ENCODE measurements around the gene ZNF430.
A peak's percentile ranks its signal among the peaks of the same experiment; 100 is the strongest.
"Not testable (repeated sequence)": the region's sequence is repeated elsewhere in the genome, so short reads cannot be mapped to it uniquely, and the experiment has no call there.

Gene ZNF430

DNA sequence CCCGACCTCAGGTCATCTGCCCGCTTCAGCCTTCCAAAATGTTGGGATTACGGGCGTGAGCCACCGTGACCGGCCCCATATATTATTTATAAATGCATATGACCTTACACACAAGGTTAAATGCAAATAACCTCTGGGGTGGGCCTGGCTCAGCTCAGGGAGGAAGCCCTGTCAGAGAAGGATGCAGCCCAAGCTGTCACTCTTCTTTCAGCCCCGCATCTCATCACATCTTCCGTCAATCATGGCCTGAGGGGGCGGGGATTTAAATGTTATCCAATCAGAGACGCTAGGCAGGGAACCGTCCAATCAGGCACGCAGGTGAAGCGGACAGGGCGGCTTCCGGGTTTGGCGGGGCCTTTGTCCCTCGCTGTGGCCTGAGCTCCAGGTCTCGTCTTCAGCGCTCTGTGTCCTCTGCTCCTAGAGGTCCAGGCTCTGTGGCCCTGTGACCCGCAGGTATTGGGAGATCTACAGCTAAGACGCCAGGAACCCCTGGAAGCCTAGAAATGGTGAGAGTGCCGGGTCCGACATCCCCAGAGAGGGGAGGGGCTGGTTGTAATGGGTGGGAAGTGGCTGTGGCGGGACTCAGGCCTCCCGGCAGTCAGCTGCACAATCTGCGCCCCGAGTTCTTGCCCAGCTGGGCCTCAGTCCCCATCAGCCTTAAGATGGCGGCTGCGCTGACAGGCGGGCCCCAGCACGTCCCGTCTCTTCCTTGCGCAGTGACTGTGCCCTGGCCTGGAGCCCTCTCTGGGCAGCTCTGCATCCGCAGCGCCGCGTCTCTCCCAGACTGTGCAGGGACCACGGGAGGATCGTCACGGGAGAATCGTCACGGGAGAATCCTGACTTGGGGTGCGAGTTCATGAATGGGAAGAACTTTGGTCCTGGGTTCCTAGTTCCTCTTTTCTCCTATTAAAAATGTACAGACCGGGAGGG, at the start of gene ZNF430:
Gene ZNF430, plus strand, starts transcription at position 360 of the 930 bp plus-strand sequence. Its CDS starts 144 bp downstream, at position 504.
- peak; percentile 79 to 84 (median 81) for DNase-seq (ENCODE audit: low read depth in 2 of 3, low spot score in 2 of 3)

- not testable (repeated sequence) for DNase-seq (ENCODE audit: low read depth in 2 of 3, low spot score in 2 of 3)
Observed at GRCh38 chr19:20992788-20993187, 27.7 kb upstream of the ZNF430 start.

GRCh38 chr19:20999731-21000352, 20.6 kb upstream of the ZNF430 start:
- DNase-seq (ENCODE audit: low read depth in 2 of 3, low spot score in 2 of 3) = peak; percentile 44 to 71 (median 59)

- DNase-seq (ENCODE audit: low read depth in 2 of 3, low spot score in 2 of 3) = peak in 1 of 3 experiments; percentile 3
Observed at GRCh38 chr19:21021238-21021637, 781 bp downstream of the ZNF430 start.

GRCh38 chr19:21022996-21023395, 2.5 kb downstream of the ZNF430 start:
- peak in 1 of 3 experiments; percentile 13 for DNase-seq (ENCODE audit: low read depth in 2 of 3, low spot score in 2 of 3)

GRCh38 chr19:21023901-21024300, 3.4 kb downstream of the ZNF430 start:
- DNase-seq (ENCODE audit: low read depth in 2 of 3, low spot score in 2 of 3) = no peak

- no peak for DNase-seq (ENCODE audit: low read depth in 2 of 3, low spot score in 2 of 3)
Observed at GRCh38 chr19:21028969-21029268, 8.5 kb downstream of the ZNF430 start.

- DNase-seq (ENCODE audit: low read depth in 2 of 3, low spot score in 2 of 3) = no peak
Observed at GRCh38 chr19:21045028-21045427, 24.6 kb downstream of the ZNF430 start.

GRCh38 chr19:21046489-21046888, 26.0 kb downstream of the ZNF430 start:
- DNase-seq (ENCODE audit: low read depth in 2 of 3, low spot score in 2 of 3) = no peak

DNA sequence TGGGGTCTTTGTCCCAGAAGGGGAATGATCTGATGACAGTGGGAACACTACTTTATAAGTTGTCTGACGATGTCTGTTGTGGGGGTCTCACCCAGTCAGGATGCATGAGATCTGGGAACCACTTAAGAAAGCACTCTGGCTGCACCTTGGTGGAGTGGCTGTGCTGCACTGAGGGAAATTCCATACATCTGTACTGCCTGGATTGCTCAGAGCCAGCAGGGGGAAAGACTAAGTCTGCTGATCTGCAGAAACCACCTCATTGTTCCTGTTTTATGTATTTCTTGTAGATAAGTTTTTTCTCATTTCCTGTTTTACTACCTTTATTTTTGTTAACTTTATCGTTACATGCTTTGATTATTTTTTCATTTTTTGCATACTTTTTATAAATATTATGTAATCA, 27.3 kb downstream of the ZNF430 start:
- no peak for DNase-seq (ENCODE audit: low read depth in 2 of 3, low spot score in 2 of 3)

DNA sequence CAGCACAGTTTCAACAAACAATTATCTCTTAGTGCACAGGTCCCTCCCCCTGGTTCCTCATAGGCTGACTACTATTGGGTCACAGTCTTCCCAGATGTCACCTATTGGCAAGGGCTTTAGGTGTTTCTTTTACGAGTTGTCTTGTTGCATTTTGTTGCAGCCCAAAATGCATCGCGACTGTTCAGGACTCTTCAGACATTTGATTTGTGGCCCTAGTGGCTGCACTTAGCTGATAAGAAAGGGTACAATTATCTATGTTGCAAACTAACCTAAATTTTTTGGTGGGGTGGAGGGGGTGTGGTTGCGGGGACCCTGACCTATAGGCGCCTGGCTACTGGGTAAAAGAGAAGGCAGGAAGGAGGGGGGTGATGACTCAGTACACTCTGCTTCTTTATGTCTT, 32.4 kb downstream of the ZNF430 start:
- no peak for DNase-seq (ENCODE audit: low read depth in 2 of 3, low spot score in 2 of 3)

- no peak for DNase-seq (ENCODE audit: low read depth in 2 of 3, low spot score in 2 of 3)
Observed at GRCh38 chr19:21065336-21065735, 44.9 kb downstream of the ZNF430 start.

GRCh38 chr19:21082011-21082975, 61.8 kb downstream of the ZNF430 start, which contains the start of gene ZNF714:
TSS of gene ZNF714 (plus strand) at chr19:21082203. CDS start at chr19:21098269, 16,066 bp downstream.
- peak; percentile 7 to 69 (median 60) for DNase-seq (ENCODE audit: low read depth in 2 of 3, low spot score in 2 of 3)

GRCh38 chr19:21084343-21084742, 63.9 kb downstream of the ZNF430 start:
- no peak for DNase-seq (ENCODE audit: low read depth in 2 of 3, low spot score in 2 of 3)

DNA sequence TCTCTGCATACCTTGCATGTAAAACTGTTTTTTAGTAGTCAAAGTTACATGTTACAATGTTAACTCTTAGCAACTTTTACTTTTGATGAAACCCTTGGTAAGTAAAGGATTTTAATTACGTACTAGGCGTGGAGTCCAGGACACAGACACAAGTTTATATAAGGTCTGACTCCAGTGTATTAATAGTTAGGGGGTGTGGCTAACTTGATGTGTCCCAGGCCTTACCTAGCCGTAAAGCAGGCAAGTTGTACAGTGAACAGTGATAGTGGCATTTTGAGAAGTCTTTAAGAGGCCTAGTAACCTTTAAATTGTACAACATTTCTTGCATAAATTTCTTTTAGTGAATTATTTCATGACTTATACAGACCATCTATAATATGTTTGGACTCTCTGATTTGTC, 67.4 kb downstream of the ZNF430 start:
- DNase-seq (ENCODE audit: low read depth in 2 of 3, low spot score in 2 of 3) = no peak

DNA sequence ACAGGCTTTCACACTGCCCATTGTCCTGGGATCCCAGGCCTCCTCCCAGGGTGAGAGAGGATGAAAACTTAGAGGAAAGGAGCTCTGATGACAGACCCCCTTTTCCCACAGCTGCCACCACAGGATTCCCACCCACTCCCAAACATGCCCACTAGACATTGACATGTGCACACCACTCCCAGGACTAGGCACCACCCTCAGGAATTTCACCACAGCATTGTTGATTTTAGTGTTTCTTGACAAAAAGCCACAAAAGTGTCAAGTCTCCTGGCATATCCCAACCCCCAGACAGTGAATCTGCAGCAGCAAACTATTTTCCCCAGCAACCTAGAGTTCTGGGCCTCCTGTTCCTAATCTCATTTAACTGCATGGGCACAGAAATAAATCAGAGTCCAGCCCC, 71.7 kb downstream of the ZNF430 start:
- no peak for DNase-seq (ENCODE audit: low read depth in 2 of 3, low spot score in 2 of 3)

DNA sequence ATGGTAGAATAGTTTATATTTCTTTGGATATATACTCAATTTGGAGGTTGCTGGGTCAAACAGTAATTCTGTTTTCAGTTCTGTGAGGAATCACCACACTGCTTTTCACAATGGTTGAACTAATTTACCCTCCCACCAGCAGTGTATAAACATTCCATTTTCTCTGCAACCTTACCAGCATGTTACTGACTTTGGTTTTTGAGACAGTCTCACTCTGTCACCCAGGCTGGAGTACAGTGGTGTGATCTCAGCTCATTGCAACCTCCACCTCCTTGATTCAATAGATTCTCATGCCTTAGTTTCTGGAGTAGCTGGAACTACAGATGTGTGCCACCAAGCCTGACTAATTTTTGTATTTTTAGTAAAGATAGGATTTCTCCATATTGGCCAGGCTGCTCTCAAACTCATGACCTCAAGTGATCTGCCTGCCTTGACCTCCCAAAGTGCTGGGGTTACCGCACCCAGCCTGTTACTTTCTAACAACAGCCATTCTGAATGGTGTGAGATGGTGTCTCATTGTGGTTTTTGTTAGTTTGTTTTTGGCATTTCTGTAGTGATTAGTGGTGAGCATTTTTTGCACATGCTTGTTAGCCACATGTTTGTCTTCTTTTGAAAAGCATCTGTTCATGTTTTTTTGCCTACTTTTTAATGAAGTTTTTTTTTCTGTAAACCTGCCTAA, 74.0 kb downstream of the ZNF430 start:
- DNase-seq (ENCODE audit: low read depth in 2 of 3, low spot score in 2 of 3) = no peak

- DNase-seq (ENCODE audit: low read depth in 2 of 3, low spot score in 2 of 3) = no peak
Observed at GRCh38 chr19:21098291-21098690, 77.8 kb downstream of the ZNF430 start.

- no peak for DNase-seq (ENCODE audit: low read depth in 2 of 3, low spot score in 2 of 3)
Observed at GRCh38 chr19:21101521-21102242, 81.2 kb downstream of the ZNF430 start.

DNA sequence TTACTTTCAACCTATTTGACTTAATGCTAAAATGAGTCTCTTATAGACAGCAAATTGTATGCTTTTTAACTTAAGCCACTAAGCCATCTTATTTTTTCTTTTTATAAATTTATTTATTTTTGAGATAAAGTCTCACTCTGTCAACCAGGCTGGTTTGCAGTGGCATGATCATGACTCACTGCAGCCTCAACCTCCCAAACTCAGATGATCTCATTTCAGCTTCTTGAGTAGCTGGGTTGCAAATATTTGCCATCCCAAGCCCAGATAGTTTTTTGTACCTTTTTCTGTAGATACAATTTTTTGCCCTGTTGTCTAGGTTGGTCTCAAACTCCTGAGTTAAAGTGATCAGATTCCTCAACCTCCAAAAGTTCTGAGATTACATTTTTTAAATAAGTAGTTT, 88.7 kb downstream of the ZNF430 start:
- DNase-seq (ENCODE audit: low read depth in 2 of 3, low spot score in 2 of 3) = no peak

All from activated CD8-positive, alpha-beta memory T cell treated with anti-CD3 and anti-CD28 coated beads for 48 hours (primary cell).